Measurements from ENCODE around the gene COL25A1.

DNA sequence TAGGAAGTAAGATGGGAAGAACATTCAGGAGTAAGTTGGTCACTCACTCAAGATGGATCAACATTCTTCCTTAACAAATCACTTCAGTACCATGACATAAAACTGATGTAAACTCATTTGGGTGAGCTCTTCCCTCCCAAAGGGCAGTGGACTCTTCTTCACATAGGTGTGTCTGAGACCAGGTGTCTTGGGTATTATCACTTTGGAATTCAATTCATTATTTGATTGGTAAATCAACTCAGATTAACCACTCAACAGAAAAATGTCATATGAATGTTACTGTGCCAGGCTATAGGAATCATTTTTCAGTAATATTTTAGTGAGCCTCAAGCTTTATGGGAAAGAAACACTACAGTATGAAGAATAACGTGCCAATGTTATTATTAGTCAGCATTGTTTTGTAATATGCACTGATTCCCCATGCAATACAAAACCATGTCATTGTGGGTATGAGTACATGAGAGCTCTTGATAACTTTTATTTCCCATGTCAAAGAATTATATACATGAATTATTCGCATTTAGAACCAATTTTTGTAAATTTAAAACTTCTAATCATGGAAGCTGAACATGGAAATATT, 481.0 kb downstream of the COL25A1 start:
- TF ChIP-seq YY1 (IDR thresholded peaks at IDR 0.05; ENCODE audit: insufficient read depth, insufficient read length) (no peak), SUZ12 (IDR thresholded peaks at IDR 0.05; ENCODE audit: extremely low read depth, insufficient read depth, insufficient read length) (no peak), ZNF274 (IDR thresholded peaks at IDR 0.05; ENCODE audit: low read depth, low read length) (no peak)

All from NT2/D1 (cell line).